ENCODE data around the gene CXCL11. TPM values are rescaled to one million over a fixed set of nuclear protein-coding genes. Genes with fewer than 3 reads are reported as not detected.
A peak's percentile ranks its signal among the peaks of the same experiment; 100 is the strongest.

The CXCL11 gene
- total RNA-seq, 2 experiments from 2014 or later, result not detected

DNA sequence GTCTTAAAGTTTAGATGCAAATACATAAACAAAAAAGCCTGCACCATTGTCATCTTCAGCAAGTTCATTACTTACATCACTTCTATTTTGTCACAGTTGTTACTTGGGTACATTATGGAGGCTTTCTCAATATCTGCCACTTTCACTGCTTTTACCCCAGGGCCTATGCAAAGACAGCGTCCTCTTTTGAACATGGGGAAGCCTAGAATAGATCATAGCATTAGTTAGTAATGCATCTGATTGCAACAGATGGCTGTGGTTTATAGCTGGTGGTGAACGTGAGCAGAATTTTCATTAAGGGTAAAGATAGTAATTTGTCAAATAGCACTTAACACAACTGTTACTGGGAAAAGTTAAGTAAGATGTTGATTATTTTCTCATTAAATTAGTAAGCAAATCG, 729 bp downstream of the CXCL11 start:
- no peaks in the 10 kb centered on the region for H3K9me3 Mint-ChIP-seq

DNA sequence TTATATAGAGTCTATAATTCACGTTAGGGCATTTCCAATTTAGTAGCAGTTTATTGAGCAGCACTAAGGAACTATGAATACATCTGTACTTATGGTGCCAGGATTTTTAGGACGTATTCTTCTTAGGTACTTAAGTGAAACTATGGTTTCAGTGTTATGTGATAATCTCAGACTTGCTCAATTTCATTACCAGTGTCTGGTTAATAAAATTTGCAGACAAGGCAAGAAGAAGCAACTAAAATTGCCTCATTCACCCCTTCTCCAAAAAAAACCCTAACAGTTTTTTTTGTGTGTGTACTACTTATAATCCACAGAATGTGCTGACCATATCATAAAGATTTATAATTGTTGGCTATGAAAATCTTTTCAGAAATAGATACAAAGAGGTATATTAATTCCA, 6.6 kb downstream of the CXCL11 start:
- Mint-ChIP-seq H3K4me3 (no peak overlapping the region), H3K9me3 (no peaks in the 10 kb centered on the region), H3K27me3 (no peaks in the 10 kb centered on the region), H3K4me1 (ENCODE audit: low read depth) (peaks cover 13% of the 10 kb centered on the region), H3K36me3 (ENCODE audit: low read depth) (no peaks in the 10 kb centered on the region), H3K27ac (no peak overlapping the region)
- Histone ChIP-seq H3K4me3 (ENCODE audit: low read length) (no peak overlapping the region), H3K4me1 (ENCODE audit: insufficient read depth, low read length) (peaks cover 10% of the 10 kb centered on the region), H3K27me3 (ENCODE audit: control insufficient read depth in 1 of 2, insufficient read depth in 2 of 2, low read length in 2 of 2) (no peaks in the 10 kb centered on the region), H3K27ac (ENCODE audit: low read depth in 1 of 2, low read length in 2 of 2) (no peak overlapping the region), H3K36me3 (ENCODE audit: insufficient read depth, low read length) (no peaks in the 10 kb centered on the region), H3K9me3 (ENCODE audit: control insufficient read depth in 1 of 2, insufficient read depth in 1 of 2, low read length in 2 of 2) (no peaks in the 10 kb centered on the region)
- ChIA-PET CTCF (no interaction called here), POLR2A (no interaction called here)
- TF ChIP-seq, protein P1, sequence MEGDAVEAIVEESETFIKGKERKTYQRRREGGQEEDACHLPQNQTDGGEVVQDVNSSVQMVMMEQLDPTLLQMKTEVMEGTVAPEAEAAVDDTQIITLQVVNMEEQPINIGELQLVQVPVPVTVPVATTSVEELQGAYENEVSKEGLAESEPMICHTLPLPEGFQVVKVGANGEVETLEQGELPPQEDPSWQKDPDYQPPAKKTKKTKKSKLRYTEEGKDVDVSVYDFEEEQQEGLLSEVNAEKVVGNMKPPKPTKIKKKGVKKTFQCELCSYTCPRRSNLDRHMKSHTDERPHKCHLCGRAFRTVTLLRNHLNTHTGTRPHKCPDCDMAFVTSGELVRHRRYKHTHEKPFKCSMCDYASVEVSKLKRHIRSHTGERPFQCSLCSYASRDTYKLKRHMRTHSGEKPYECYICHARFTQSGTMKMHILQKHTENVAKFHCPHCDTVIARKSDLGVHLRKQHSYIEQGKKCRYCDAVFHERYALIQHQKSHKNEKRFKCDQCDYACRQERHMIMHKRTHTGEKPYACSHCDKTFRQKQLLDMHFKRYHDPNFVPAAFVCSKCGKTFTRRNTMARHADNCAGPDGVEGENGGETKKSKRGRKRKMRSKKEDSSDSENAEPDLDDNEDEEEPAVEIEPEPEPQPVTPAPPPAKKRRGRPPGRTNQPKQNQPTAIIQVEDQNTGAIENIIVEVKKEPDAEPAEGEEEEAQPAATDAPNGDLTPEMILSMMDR (IDR thresholded peaks at IDR 0.05), result no peak
- intact Hi-C loops (cut with DNase I, micrococcal nuclease), result no loop called here
- ATAC-seq (ENCODE audit: poor library complexity) (no peak), DNase-seq (no peak)

More for the DNA sequence above, 729 bp downstream of the CXCL11 start:
- Histone ChIP-seq H3K27ac (ENCODE audit: low read depth in 1 of 2, low read length in 2 of 2) (no peak overlapping the region), H3K4me1 (ENCODE audit: insufficient read depth, low read length) (no peaks in the 10 kb centered on the region), H3K27me3 (ENCODE audit: control insufficient read depth in 1 of 2, insufficient read depth in 2 of 2, low read length in 2 of 2) (no peaks in the 10 kb centered on the region), H3K4me3 (ENCODE audit: low read length) (no peak overlapping the region), H3K9me3 (ENCODE audit: control insufficient read depth in 1 of 2, insufficient read depth in 1 of 2, low read length in 2 of 2) (no peaks in the 10 kb centered on the region), H3K36me3 (ENCODE audit: insufficient read depth, low read length) (no peaks in the 10 kb centered on the region)
- ATAC-seq (ENCODE audit: poor library complexity) (no peak), DNase-seq (peak in 2 of 14 experiments; percentile 7 to 19)
- ChIA-PET CTCF (interaction anchor here (0.5 kb wide), 1 partner anchor 188 kb away, joined by 3 read pairs; no protein-coding TSS in a partner anchor), POLR2A (no interaction called here)
- TF ChIP-seq, protein P1 (IDR thresholded peaks at IDR 0.05), result no peak
- H3K27me3 Mint-ChIP-seq, result no peaks in the 10 kb centered on the region
- no peak overlapping the region for H3K27ac Mint-ChIP-seq
- no peaks in the 10 kb centered on the region for H3K36me3 Mint-ChIP-seq (ENCODE audit: low read depth)
- intact Hi-C loops (cut with DNase I, micrococcal nuclease), result no loop called here
- H3K4me3 Mint-ChIP-seq, result no peak overlapping the region
- no peaks in the 10 kb centered on the region for H3K4me1 Mint-ChIP-seq (ENCODE audit: low read depth)

DNA sequence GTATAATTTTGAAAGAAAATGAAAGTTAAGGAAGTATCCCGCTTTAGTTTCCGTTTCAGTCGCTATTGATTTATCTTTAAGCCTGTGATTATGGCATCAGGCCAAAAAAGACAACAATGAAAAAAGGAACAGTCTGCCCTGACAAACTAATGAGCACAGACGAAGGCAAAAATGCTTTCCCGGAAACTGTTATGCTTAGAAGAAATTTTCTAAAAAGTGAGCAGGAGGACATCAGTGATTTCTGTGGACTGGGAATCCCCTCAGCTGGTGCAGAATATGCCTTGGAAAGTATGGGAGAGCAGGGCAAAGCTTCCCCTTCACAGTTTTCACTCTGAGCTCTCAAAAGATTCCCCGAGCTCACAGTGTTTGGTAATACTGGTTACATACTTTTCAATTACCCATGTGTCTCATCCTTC, 7.5 kb downstream of the CXCL11 start:
- ChIA-PET POLR2A (no interaction called here), CTCF (no interaction called here)
- Histone ChIP-seq H3K9me3 (ENCODE audit: control insufficient read depth in 1 of 2, insufficient read depth in 1 of 2, low read length in 2 of 2) (no peaks in the 10 kb centered on the region), H3K4me3 (ENCODE audit: low read length) (peak overlapping the region; percentile 31), H3K27ac (ENCODE audit: low read depth in 1 of 2, low read length in 2 of 2) (no peak overlapping the region), H3K27me3 (ENCODE audit: control insufficient read depth in 1 of 2, insufficient read depth in 2 of 2, low read length in 2 of 2) (no peaks in the 10 kb centered on the region), H3K4me1 (ENCODE audit: insufficient read depth, low read length) (peaks cover 13% of the 10 kb centered on the region), H3K36me3 (ENCODE audit: insufficient read depth, low read length) (no peaks in the 10 kb centered on the region)
- intact Hi-C loops (cut with DNase I, micrococcal nuclease), result no loop called here
- no peaks in the 10 kb centered on the region for H3K27me3 Mint-ChIP-seq
- H3K4me3 Mint-ChIP-seq, result peak overlapping the region; percentile 56
- DNase-seq (peak in 3 of 14 experiments; percentile 43 to 49 (median 45)), ATAC-seq (ENCODE audit: poor library complexity) (peak; percentile 48)
- peaks cover 21% of the 10 kb centered on the region for H3K4me1 Mint-ChIP-seq (ENCODE audit: low read depth)
- H3K36me3 Mint-ChIP-seq (ENCODE audit: low read depth), result no peaks in the 10 kb centered on the region
- H3K27ac Mint-ChIP-seq, result no peak overlapping the region
- TF ChIP-seq, protein P1 (IDR thresholded peaks at IDR 0.05), result no peak
- H3K9me3 Mint-ChIP-seq, result no peaks in the 10 kb centered on the region
